Measurements from ENCODE around the gene TBC1D22B.
A peak's percentile ranks its signal among the peaks of the same experiment; 100 is the strongest.

TBC1D22B gene

DNA sequence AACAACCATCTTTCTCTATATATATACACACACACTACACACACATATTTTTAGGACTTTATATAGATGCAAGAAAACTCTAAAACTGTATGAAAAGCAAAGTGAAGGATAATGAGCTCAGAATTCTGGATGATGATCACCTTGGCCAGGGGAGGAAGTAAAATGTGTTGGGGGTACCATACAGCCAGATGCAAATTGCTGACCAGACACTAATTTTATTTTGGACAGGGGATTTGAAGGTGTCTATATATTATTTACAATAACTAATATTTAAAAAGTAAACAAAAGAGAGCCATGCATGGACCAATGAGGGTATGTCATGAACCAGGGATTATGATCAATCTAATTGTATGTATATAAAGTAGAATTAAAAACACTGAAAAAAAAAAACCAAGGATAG lies 19.8 kb upstream of the TBC1D22B start:
- Histone ChIP-seq H2BK12ac (ENCODE audit: low read length) (no peak overlapping the region), H4K12ac (ENCODE audit: low read depth, low read length) (no peak overlapping the region), H3K23ac (ENCODE audit: low read length) (no peak overlapping the region), H3K14ac (ENCODE audit: low read length) (no peak overlapping the region), H3K79me2 (ENCODE audit: control insufficient read depth, insufficient read depth, low read length, poor library complexity) (peaks cover 3% of the 10 kb centered on the region), H3K9me3 (ENCODE audit: insufficient read depth, low read depth, low read length) (no peaks in the 10 kb centered on the region), H3K4me2 (ENCODE audit: low read length) (no peak overlapping the region), H3K27me3 (ENCODE audit: insufficient read depth, low read length) (no peaks in the 10 kb centered on the region), H3K36me3 (ENCODE audit: control insufficient read depth in 1 of 2, insufficient read depth in 2 of 2, low read length in 2 of 2) (no peaks in the 10 kb centered on the region), H3K27ac (ENCODE audit: low read depth, low read length) (no peak overlapping the region), H2BK120ac (ENCODE audit: insufficient read depth, low read length, poor library complexity) (no peak overlapping the region), H3K79me1 (ENCODE audit: low read length) (peaks cover 12% of the 10 kb centered on the region), H3K4ac (ENCODE audit: low read depth, low read length) (no peak overlapping the region), H2BK5ac (ENCODE audit: low read depth, low read length, poor library complexity) (no peak overlapping the region), H2AK5ac (ENCODE audit: low read length) (no peak overlapping the region), H4K8ac (ENCODE audit: low read depth, low read length) (no peak overlapping the region), H3K18ac (ENCODE audit: low read length) (no peak overlapping the region), H3K4me1 (ENCODE audit: control insufficient read depth in 1 of 2, insufficient read depth in 2 of 2, low read length in 2 of 2) (peaks cover 9 to 13% of the 10 kb centered on the region in 2 experiments), H3K4me3 (ENCODE audit: low read depth, low read length) (no peak overlapping the region), H4K91ac (ENCODE audit: low read depth, low read length) (no peak overlapping the region), H2AFZ (ENCODE audit: insufficient read depth, low read length, poor library complexity) (no peak overlapping the region), H3K9ac (ENCODE audit: low read length) (no peak overlapping the region)
- DNase-seq, result no peak

GRCh38 chr6:37238381-37238780 lies 19.2 kb upstream of the TBC1D22B start:
- no peak overlapping the region for H3K14ac ChIP-seq (ENCODE audit: low read length)
- no peak overlapping the region for H3K4me3 ChIP-seq (ENCODE audit: low read depth, low read length)
- H4K8ac ChIP-seq (ENCODE audit: low read depth, low read length), result no peak overlapping the region
- H3K23ac ChIP-seq (ENCODE audit: low read length), result no peak overlapping the region
- H2BK12ac ChIP-seq (ENCODE audit: low read length), result no peak overlapping the region
- no peak overlapping the region for H4K91ac ChIP-seq (ENCODE audit: low read depth, low read length)
- no peak overlapping the region for H2BK5ac ChIP-seq (ENCODE audit: low read depth, low read length, poor library complexity)
- no peak overlapping the region for H3K18ac ChIP-seq (ENCODE audit: low read length)
- no peak overlapping the region for H3K9ac ChIP-seq (ENCODE audit: low read length)
- peaks cover 15% of the 10 kb centered on the region for H3K79me1 ChIP-seq (ENCODE audit: low read length)
- no peak for DNase-seq
- WGBS (ENCODE audit: extremely low coverage, insufficient coverage, insufficient read length), result no CpG with 5 or more reads among the region's 1 CpG
- H3K27ac ChIP-seq (ENCODE audit: low read depth, low read length), result no peak overlapping the region
- no peak overlapping the region for H4K12ac ChIP-seq (ENCODE audit: low read depth, low read length)
- no peak overlapping the region for H2AK5ac ChIP-seq (ENCODE audit: low read length)
- H3K9me3 ChIP-seq (ENCODE audit: insufficient read depth, low read depth, low read length), result no peaks in the 10 kb centered on the region
- no peaks in the 10 kb centered on the region for H3K27me3 ChIP-seq (ENCODE audit: insufficient read depth, low read length)
- peaks cover 12 to 16% of the 10 kb centered on the region in 2 experiments for H3K4me1 ChIP-seq (ENCODE audit: control insufficient read depth in 1 of 2, insufficient read depth in 2 of 2, low read length in 2 of 2)
- H2BK120ac ChIP-seq (ENCODE audit: insufficient read depth, low read length, poor library complexity), result peak overlapping the region; percentile 56
- no peak overlapping the region for H3K4me2 ChIP-seq (ENCODE audit: low read length)
- H3K79me2 ChIP-seq (ENCODE audit: control insufficient read depth, insufficient read depth, low read length, poor library complexity), result peaks cover 3% of the 10 kb centered on the region
- H3K4ac ChIP-seq (ENCODE audit: low read depth, low read length), result no peak overlapping the region
- no peaks in the 10 kb centered on the region for H3K36me3 ChIP-seq (ENCODE audit: control insufficient read depth in 1 of 2, insufficient read depth in 2 of 2, low read length in 2 of 2)
- no peak overlapping the region for H2AFZ ChIP-seq (ENCODE audit: insufficient read depth, low read length, poor library complexity)

GRCh38 chr6:37239526-37239925 lies 18.0 kb upstream of the TBC1D22B start:
- H2BK12ac ChIP-seq (ENCODE audit: low read length), result no peak overlapping the region
- H3K9me3 ChIP-seq (ENCODE audit: insufficient read depth, low read depth, low read length), result no peaks in the 10 kb centered on the region
- H3K4me1 ChIP-seq (ENCODE audit: control insufficient read depth in 1 of 2, insufficient read depth in 2 of 2, low read length in 2 of 2), result peaks cover 16 to 20% of the 10 kb centered on the region in 2 experiments

GRCh38 chr6:37239950-37240713 lies 17.4 kb upstream of the TBC1D22B start:
- Histone ChIP-seq H3K14ac (ENCODE audit: low read length) (peak overlapping the region; percentile 49), H3K4me3 (ENCODE audit: low read depth, low read length) (no peak overlapping the region), H4K8ac (ENCODE audit: low read depth, low read length) (no peak overlapping the region), H3K9me3 (ENCODE audit: insufficient read depth, low read depth, low read length) (no peaks in the 10 kb centered on the region), H3K4me1 (ENCODE audit: control insufficient read depth in 1 of 2, insufficient read depth in 2 of 2, low read length in 2 of 2) (peaks cover 16 to 20% of the 10 kb centered on the region in 2 experiments), H2BK5ac (ENCODE audit: low read depth, low read length, poor library complexity) (peak overlapping the region; percentile 36), H2AK5ac (ENCODE audit: low read length) (peak overlapping the region; percentile 78), H3K18ac (ENCODE audit: low read length) (no peak overlapping the region), H2BK12ac (ENCODE audit: low read length) (peak overlapping the region; percentile 81), H4K91ac (ENCODE audit: low read depth, low read length) (peak overlapping the region; percentile 72), H3K4ac (ENCODE audit: low read depth, low read length) (peak overlapping the region; percentile 26), H4K12ac (ENCODE audit: low read depth, low read length) (no peak overlapping the region), H3K4me2 (ENCODE audit: low read length) (no peak overlapping the region), H3K79me2 (ENCODE audit: control insufficient read depth, insufficient read depth, low read length, poor library complexity) (peaks cover 3% of the 10 kb centered on the region), H2AFZ (ENCODE audit: insufficient read depth, low read length, poor library complexity) (no peak overlapping the region), H3K23ac (ENCODE audit: low read length) (no peak overlapping the region), H3K79me1 (ENCODE audit: low read length) (peaks cover 18% of the 10 kb centered on the region), H3K27me3 (ENCODE audit: insufficient read depth, low read length) (no peaks in the 10 kb centered on the region), H2BK120ac (ENCODE audit: insufficient read depth, low read length, poor library complexity) (peak overlapping the region; percentile 31), H3K36me3 (ENCODE audit: control insufficient read depth in 1 of 2, insufficient read depth in 2 of 2, low read length in 2 of 2) (no peaks in the 10 kb centered on the region), H3K27ac (ENCODE audit: low read depth, low read length) (peak overlapping the region; percentile 31), H3K9ac (ENCODE audit: low read length) (no peak overlapping the region)
- no CpG with 5 or more reads among the region's 4 CpGs for WGBS (ENCODE audit: extremely low coverage, insufficient coverage, insufficient read length)
- DNase-seq, result peak; percentile 24 to 52

More at GRCh38 chr6:37239526-37239925, 18.0 kb upstream of the TBC1D22B start:
- Histone ChIP-seq H4K8ac (ENCODE audit: low read depth, low read length) (no peak overlapping the region), H2AFZ (ENCODE audit: insufficient read depth, low read length, poor library complexity) (no peak overlapping the region), H2AK5ac (ENCODE audit: low read length) (no peak overlapping the region), H3K18ac (ENCODE audit: low read length) (no peak overlapping the region), H3K14ac (ENCODE audit: low read length) (no peak overlapping the region), H3K79me2 (ENCODE audit: control insufficient read depth, insufficient read depth, low read length, poor library complexity) (peaks cover 3% of the 10 kb centered on the region), H3K4ac (ENCODE audit: low read depth, low read length) (no peak overlapping the region), H4K91ac (ENCODE audit: low read depth, low read length) (no peak overlapping the region), H3K9ac (ENCODE audit: low read length) (no peak overlapping the region), H4K12ac (ENCODE audit: low read depth, low read length) (no peak overlapping the region), H3K4me2 (ENCODE audit: low read length) (no peak overlapping the region), H3K36me3 (ENCODE audit: control insufficient read depth in 1 of 2, insufficient read depth in 2 of 2, low read length in 2 of 2) (no peaks in the 10 kb centered on the region), H2BK5ac (ENCODE audit: low read depth, low read length, poor library complexity) (no peak overlapping the region), H3K4me3 (ENCODE audit: low read depth, low read length) (no peak overlapping the region), H3K27me3 (ENCODE audit: insufficient read depth, low read length) (no peaks in the 10 kb centered on the region), H3K27ac (ENCODE audit: low read depth, low read length) (no peak overlapping the region), H3K23ac (ENCODE audit: low read length) (no peak overlapping the region), H2BK120ac (ENCODE audit: insufficient read depth, low read length, poor library complexity) (no peak overlapping the region), H3K79me1 (ENCODE audit: low read length) (peaks cover 15% of the 10 kb centered on the region)
- no CpG with 5 or more reads among the region's 3 CpGs for WGBS (ENCODE audit: extremely low coverage, insufficient coverage, insufficient read length)
- no peak for DNase-seq

All from trophoblast cell (in vitro differentiated cells and primary cell).